NT2/D1 (cell line): Measurements from ENCODE around the gene CYP21A2.
A peak's percentile ranks its signal among the peaks of the same experiment; 100 is the strongest.

Source experiments
- DNase-seq: peaks from one replicate; pipeline ENCODE4 v3.0.0-alpha.2; 2011; ENCODE audit warnings: low read depth, low spot score
- H3K27me3 ChIP-seq: 2 replicates; pipeline ENCODE4 v1.6.0; 2011; ENCODE audit warnings: mild to moderate bottlenecking; ENCODE audit not compliant: insufficient read length, insufficient read depth
- H3K36me3 ChIP-seq: 2 replicates; pipeline ENCODE4 v1.6.1; 2011; ENCODE audit warnings: mild to moderate bottlenecking, low read length, mixed read lengths; ENCODE audit not compliant: insufficient read depth, insufficient read length
- H3K4me1 ChIP-seq: 2 replicates; pipeline ENCODE4 v1.5.1; 2011; ENCODE audit not compliant: insufficient read depth, insufficient read length
- H3K4me3 ChIP-seq: 2 replicates; pipeline ENCODE4 v1.5.1; 2011; ENCODE audit warnings: low read depth; ENCODE audit not compliant: insufficient read length
- H3K9ac ChIP-seq: 2 replicates; pipeline ENCODE4 v1.6.0; 2011; ENCODE audit warnings: low read depth; ENCODE audit not compliant: insufficient read length
- H3K9me3 ChIP-seq: 2 replicates; pipeline ENCODE4 v1.5.1; 2011; ENCODE audit warnings: mild to moderate bottlenecking, low read length; ENCODE audit not compliant: insufficient read depth
- SUZ12 ChIP-seq: IDR thresholded peaks from 2 replicates; pipeline ENCODE4 v1.6.1; 2011; ENCODE audit not compliant: insufficient read length, insufficient read depth; ENCODE audit errors: extremely low read depth
- YY1 ChIP-seq: IDR thresholded peaks from 2 replicates; pipeline ENCODE4 v1.6.1; 2011; ENCODE audit not compliant: insufficient read length, insufficient read depth
- ZNF274 ChIP-seq: IDR thresholded peaks from 2 replicates; pipeline ENCODE4 v1.6.1; 2011; ENCODE audit warnings: mild to moderate bottlenecking, low read depth, low read length

Gene CYP21A2

DNA sequence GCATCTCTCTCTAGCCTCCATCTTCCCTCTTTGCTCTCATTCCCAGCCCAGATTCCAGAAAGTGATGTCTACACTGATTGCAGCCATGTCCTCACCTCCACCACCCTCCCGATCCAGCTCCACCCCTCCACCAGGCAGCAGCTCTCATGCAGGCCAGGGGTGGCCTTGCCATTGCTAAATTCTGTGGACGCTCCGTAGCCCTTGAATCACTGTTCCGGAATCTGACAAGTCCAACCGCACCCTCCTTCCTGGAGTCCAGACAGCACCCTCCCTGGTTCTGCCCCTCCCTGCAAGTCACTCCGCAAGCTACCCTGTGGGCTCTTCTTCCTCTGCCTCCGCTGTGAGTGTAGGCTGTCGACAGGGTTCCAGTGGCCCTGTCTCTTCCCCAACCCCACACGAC, 44.7 kb downstream of the CYP21A2 start:
- no peak overlapping the region for H3K4me3 ChIP-seq
- H3K36me3 ChIP-seq, result no peaks in the 10 kb centered on the region
- no peak for DNase-seq
- H3K9me3 ChIP-seq, result no peaks in the 10 kb centered on the region
- TF ChIP-seq ZNF274 (no peak), SUZ12 (no peak), YY1 (no peak)
- H3K4me1 ChIP-seq, result peaks cover 10% of the 10 kb centered on the region
- no peak overlapping the region for H3K9ac ChIP-seq
- peaks cover 7% of the 10 kb centered on the region for H3K27me3 ChIP-seq

DNA sequence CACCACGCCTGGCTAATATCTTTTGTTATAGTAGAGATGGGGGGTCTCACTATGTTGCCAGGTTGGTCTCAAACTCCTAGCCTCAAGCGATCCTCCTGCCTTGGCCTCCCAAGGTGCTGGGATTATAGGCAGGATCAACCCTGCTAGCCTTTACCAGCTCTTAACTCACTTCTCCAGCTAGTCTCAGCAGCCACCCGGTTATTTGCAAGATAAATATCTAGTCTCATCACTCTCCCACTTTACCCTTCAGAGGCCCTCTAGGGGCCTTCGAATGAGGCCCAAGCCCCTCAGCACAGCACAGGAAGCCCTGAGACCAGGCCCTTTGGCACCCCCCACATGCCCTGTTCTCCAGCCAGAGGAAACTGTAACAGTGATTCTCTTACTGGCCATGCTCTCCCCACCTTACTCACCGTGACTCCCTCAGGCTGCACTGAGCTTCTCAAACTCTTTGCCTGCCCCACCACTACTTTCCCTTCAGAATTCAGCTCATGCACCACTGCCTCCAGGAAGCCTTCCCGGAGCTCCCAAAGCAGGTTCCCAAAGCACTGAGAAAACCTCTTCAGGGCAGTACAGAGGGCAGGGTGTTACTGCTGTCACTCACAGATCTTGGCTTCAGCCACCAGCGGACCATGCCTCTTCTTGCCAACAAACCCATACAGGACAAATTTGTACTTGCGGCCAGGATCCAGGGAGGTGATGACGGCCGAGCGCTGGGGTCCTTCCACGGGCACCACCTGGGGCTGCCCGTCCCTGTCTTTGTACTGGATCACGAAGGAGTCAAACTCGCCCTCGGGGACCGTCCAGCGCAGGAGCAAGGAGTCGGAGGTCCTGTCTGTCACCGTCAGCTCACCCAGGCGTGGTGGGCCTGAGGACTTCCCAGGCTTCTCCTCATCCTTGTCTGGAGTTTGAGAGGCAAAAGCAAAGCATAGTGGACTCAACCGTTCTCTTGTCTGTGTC, 45.9 kb downstream of the CYP21A2 start:
- Histone ChIP-seq H3K4me3 (no peak overlapping the region), H3K27me3 (peaks cover 7% of the 10 kb centered on the region), H3K4me1 (peaks cover 14% of the 10 kb centered on the region), H3K9me3 (no peaks in the 10 kb centered on the region), H3K9ac (no peak overlapping the region), H3K36me3 (no peaks in the 10 kb centered on the region)
- DNase-seq, result no peak
- TF ChIP-seq YY1, result no peak
- TF ChIP-seq SUZ12, result no peak
- TF ChIP-seq ZNF274, result no peak

- Histone ChIP-seq H3K9ac (no peak overlapping the region), H3K36me3 (no peaks in the 10 kb centered on the region), H3K9me3 (no peaks in the 10 kb centered on the region), H3K4me1 (peaks cover 11% of the 10 kb centered on the region), H3K27me3 (peaks cover 7% of the 10 kb centered on the region), H3K4me3 (no peak overlapping the region)
- DNase-seq, result no peak
- TF ChIP-seq YY1 (no peak), ZNF274 (no peak), SUZ12 (no peak)
These were observed 46.6 kb downstream of the CYP21A2 start for GRCh38 chr6:32084780-32085179.

GRCh38 chr6:32085759-32086459, 47.7 kb downstream of the CYP21A2 start:
- H3K4me3 ChIP-seq, result no peak overlapping the region

DNA sequence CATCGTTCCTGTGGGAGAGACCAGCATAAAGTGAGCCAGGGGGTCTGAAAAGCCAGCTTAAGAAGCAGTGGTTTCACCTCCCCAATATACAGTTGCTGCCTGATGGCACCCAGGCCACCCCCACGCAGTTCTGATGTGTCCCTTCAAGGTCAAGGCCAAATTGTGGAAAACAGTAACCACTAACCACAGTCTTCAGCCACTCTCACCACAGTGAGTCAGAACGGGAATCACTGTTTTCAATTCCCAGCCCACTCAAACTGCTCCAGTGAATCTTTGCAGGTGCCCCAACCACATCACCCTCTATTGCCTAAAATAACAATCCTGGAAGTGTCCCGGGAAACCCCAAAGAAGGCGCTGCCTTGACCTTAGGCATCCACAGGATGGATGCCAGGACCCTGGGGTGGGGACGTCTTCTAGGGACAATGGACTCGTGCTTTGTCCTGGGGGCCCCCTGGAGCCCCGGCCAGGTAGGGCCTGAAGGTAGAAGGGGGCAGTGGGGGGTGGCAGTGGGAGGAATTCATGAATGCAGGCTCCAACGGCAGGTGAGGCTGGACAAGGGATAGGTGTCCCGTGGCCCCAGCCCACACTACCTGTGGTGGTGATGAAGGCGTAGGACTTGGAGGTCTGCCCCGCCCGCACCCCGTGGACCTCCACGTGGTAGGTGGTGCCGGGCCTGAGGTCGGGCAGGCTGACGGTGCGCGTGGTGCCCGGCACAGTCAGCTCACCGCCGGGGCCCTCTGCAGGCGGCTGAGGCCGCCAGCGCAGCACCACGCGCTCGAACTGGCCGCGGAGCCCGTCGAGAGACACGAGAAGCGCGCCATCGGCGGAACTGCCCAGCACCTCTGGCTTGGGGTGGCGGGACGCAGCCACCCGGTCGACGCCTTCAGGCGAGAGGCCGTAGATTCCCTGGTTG, 48.7 kb downstream of the CYP21A2 start:
- H3K36me3 ChIP-seq, result no peaks in the 10 kb centered on the region
- peak overlapping the region; percentile 4 for H3K4me3 ChIP-seq
- TF ChIP-seq SUZ12, result no peak
- no peak for TF ChIP-seq ZNF274
- TF ChIP-seq YY1, result no peak
- peak overlapping the region; percentile 61 for H3K9ac ChIP-seq
- no peaks in the 10 kb centered on the region for H3K9me3 ChIP-seq
- peaks cover 11% of the 10 kb centered on the region for H3K4me1 ChIP-seq
- no peak for DNase-seq
- peaks cover 7% of the 10 kb centered on the region for H3K27me3 ChIP-seq

More at GRCh38 chr6:32085759-32086459, 47.7 kb downstream of the CYP21A2 start:
- H3K4me1 ChIP-seq, result peaks cover 11% of the 10 kb centered on the region
- no peak for TF ChIP-seq SUZ12
- TF ChIP-seq ZNF274, result no peak
- no peak for TF ChIP-seq YY1
- H3K27me3 ChIP-seq, result peaks cover 7% of the 10 kb centered on the region
- no peaks in the 10 kb centered on the region for H3K36me3 ChIP-seq
- no peak for DNase-seq
- no peak overlapping the region for H3K9ac ChIP-seq
- H3K9me3 ChIP-seq, result no peaks in the 10 kb centered on the region

GRCh38 chr6:32087574-32088486, 49.6 kb downstream of the CYP21A2 start:
- H3K36me3 ChIP-seq, result no peaks in the 10 kb centered on the region
- no peak overlapping the region for H3K4me3 ChIP-seq
- peaks cover 7% of the 10 kb centered on the region for H3K27me3 ChIP-seq
- no peaks in the 10 kb centered on the region for H3K9me3 ChIP-seq
- peaks cover 10% of the 10 kb centered on the region for H3K4me1 ChIP-seq
- no peak overlapping the region for H3K9ac ChIP-seq
- peak; percentile 72 for DNase-seq
- TF ChIP-seq SUZ12, result no peak
- TF ChIP-seq YY1, result no peak
- TF ChIP-seq ZNF274, result no peak
